ENCODE data around the gene ARHGEF28.

Gene ARHGEF28

GRCh38 chr5:73801686-73802085, 175.7 kb downstream of the ARHGEF28 start:
- TF ChIP-seq POU6F1 (CRISPR knock-in tag; IDR thresholded peaks at IDR 0.05; ENCODE audit: borderline replicate concordance, low read depth) (no peak), ZNF70 (CRISPR knock-in tag; IDR thresholded peaks at IDR 0.05) (no peak), RARB (CRISPR knock-in tag; IDR thresholded peaks at IDR 0.05) (no peak), SNAI2 (CRISPR knock-in tag; IDR thresholded peaks at IDR 0.05) (no peak), CSDC2 (CRISPR knock-in tag; IDR thresholded peaks at IDR 0.05) (no peak), ESRRG (CRISPR knock-in tag; IDR thresholded peaks at IDR 0.05) (no peak), TCF4 (CRISPR knock-in tag; IDR thresholded peaks at IDR 0.05; ENCODE audit: borderline replicate concordance) (no peak), BACH2 (CRISPR knock-in tag; IDR thresholded peaks at IDR 0.05; ENCODE audit: borderline replicate concordance) (no peak), CSRNP3 (CRISPR knock-in tag; IDR thresholded peaks at IDR 0.05) (no peak), ZFP30 (CRISPR knock-in tag; IDR thresholded peaks at IDR 0.05) (no peak), ZNF565 (CRISPR knock-in tag; conservative IDR thresholded peaks at IDR 0.05; ENCODE audit: low read depth) (no peak)
- ATAC-seq, result no peak

GRCh38 chr5:73805449-73805848, 179.5 kb downstream of the ARHGEF28 start:
- no peak for ATAC-seq

More at GRCh38 chr5:73805449-73805848, 179.5 kb downstream of the ARHGEF28 start:
- TF ChIP-seq CSRNP3 (CRISPR knock-in tag; IDR thresholded peaks at IDR 0.05), result no peak
- no peak for TF ChIP-seq BACH2 (CRISPR knock-in tag; IDR thresholded peaks at IDR 0.05; ENCODE audit: borderline replicate concordance)
- TF ChIP-seq ISL1 (CRISPR knock-in tag; IDR thresholded peaks at IDR 0.05), result no peak
- no peak for TF ChIP-seq ZFP30 (CRISPR knock-in tag; IDR thresholded peaks at IDR 0.05)
- TF ChIP-seq ZNF8 (CRISPR knock-in tag; IDR thresholded peaks at IDR 0.05), result no peak
- TF ChIP-seq OSR1 (CRISPR knock-in tag; IDR thresholded peaks at IDR 0.05), result no peak
- no peak for TF ChIP-seq CSDC2 (CRISPR knock-in tag; IDR thresholded peaks at IDR 0.05)
- no peak for TF ChIP-seq SNAI2 (CRISPR knock-in tag; IDR thresholded peaks at IDR 0.05)
- no peak for TF ChIP-seq TSHZ2 (CRISPR knock-in tag; IDR thresholded peaks at IDR 0.05)
- TF ChIP-seq PATZ1 (CRISPR knock-in tag; IDR thresholded peaks at IDR 0.05; ENCODE audit: borderline replicate concordance), result no peak
- TF ChIP-seq CREB5 (CRISPR knock-in tag; IDR thresholded peaks at IDR 0.05; ENCODE audit: low read depth), result no peak
- TF ChIP-seq ARNTL (CRISPR knock-in tag; IDR thresholded peaks at IDR 0.05; ENCODE audit: borderline replicate concordance, low read depth), result no peak
- TF ChIP-seq RARB (CRISPR knock-in tag; IDR thresholded peaks at IDR 0.05), result no peak
- TF ChIP-seq POU6F1 (CRISPR knock-in tag; IDR thresholded peaks at IDR 0.05; ENCODE audit: borderline replicate concordance, low read depth), result no peak
- TF ChIP-seq TCF4 (CRISPR knock-in tag; IDR thresholded peaks at IDR 0.05; ENCODE audit: borderline replicate concordance), result no peak
